Nucleus accumbens (tissue), 56 donors: Measurements from ENCODE around the gene TLL1.
A peak's percentile ranks its signal among the peaks of the same experiment; 100 is the strongest.

Source experiments
- DNase-seq, 56 donors: peaks; one replicate each; lab custom pipeline; 2025; lab: John Stamatoyannopoulos, UW

TLL1 gene

DNA sequence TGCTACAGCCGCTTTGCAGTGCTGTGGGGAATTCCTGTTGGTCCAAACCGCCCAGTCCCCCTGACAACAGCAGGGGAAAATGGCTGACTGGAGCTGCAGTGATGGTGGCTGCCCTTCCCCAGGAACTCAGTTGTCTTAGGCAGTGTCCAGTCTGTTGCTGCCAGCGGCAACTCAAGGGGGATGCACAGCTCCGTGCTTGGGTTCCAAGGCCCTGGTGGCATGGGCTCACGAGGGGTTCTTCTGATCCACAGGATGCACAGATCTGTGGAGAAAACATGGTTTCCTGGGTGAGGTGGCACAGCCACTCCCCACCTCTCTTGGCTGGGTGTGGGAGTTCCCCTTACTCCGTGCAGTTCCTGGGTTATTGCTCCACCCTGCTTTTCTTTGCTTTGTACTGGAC, 261.2 kb downstream of the TLL1 start:
- DNase-seq, result no peak

DNA sequence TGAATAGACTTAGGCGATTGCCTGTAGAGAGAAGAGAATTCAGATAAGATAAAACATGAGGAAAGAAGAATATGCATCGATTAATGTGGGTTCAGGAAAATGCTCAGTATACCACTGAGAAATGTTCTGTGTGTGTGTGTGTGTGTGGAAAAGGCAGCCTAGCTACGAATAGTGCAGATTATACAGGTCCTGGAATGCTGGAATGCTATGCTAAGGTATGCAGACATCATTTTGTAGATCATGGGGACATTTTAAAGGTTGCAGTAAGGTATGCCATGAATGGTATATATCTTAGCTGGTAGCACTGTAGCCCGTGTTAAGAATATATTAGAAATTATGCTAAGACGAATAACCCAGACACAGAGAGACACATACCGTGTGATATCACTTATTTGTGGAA, 267.9 kb downstream of the TLL1 start:
- DNase-seq, result no peak

DNA sequence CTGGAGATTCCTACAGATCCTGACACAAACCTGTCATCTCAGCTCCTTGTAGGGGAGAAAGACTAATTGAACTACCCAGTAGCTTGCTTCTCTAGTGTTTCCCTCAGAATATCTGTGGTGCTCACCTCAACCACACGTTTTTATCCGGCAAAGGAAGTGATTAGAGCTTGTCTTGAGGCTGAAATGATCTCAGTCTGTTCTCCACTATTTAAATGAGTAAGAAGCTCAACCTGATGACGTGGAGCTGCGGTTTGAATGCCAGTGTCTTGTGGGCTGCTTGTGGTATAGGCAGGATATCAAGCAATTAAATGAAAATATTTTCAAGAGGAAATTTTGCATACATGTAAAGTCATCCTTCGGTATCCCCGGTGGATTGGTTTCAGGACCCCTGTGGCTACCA, 270.2 kb downstream of the TLL1 start:
- no peak for DNase-seq

DNA sequence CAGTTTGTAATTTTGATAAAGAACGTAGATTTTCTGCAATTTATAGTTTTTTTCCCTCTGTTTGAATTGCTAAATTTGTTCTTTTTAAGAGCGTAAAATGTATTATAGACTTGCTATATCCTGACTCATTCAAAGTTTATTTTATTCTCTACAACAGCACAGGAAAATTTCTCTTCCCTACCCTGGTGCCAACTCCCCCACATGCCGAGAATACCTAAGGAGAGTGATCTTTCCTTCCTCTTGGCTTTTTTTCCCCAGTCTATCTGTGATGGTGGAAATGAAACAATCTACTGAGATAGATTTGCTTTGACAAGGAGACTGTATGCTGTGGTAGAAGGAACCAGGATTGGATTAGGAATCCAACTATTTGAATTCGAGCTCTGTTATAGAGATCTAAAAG, 271.6 kb downstream of the TLL1 start:
- DNase-seq, result peak in 1 of 56 donors; percentile 4

DNA sequence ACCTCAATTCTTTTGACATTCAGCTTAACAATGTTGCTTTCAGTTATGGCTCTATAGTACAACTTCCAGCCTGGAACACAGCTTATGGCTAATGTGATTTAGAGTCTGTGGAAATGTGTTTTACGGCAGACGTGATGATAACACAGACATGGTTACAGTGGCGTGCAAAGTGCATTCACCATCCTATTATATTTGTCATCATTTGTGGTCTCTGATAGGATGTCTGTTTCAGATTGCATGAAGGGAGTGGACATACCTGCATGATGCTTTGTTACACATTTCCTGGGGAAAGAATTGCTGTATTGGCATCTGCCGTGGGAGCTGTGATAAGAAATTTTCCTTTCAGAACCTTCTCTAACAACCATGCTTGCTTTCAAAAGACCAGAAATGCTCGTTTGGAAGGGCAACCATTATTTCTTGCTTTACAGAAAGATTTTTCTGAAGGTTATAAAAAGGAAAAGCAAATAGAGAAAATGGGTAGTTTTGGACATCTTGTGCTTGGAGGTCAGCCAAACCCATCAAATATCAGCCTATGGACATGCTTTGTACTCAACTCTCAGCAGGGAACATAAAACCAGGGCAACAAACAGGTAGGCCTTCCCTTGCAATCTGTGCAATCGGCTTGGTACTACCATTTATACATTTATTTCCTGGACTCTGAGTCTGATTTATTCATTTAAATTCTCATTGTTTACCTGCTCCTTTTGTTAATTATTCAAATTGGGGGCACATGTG, 273.9 kb downstream of the TLL1 start:
- DNase-seq, result no peak
